Activated naive CD8-positive, alpha-beta T cell treated with anti-CD3 and anti-CD28 coated beads, Interleukin-2, amount 50 U/mL, for 24 hours (primary cell): ENCODE results near the gene TMEM92.
"Not testable (repeated sequence)": the region's sequence is repeated elsewhere in the genome, so short reads cannot be mapped to it uniquely, and the experiment has no call there.

Source experiments
- ATAC-seq: fragments of 150-1000 bp; cut with Tn5 transposase; one replicate; pipeline ENCODE4 v1.10.0; 2021
- DNase-seq: peaks from one replicate; pipeline ENCODE4 v3.0.0; 2021
- H3K27ac Mint-ChIP-seq: one replicate; pipeline ENCODE4 v1.8.0; 2021; ENCODE audit warnings: mild to moderate bottlenecking, mixed read lengths
- H3K27me3 Mint-ChIP-seq: one replicate; pipeline ENCODE4 v1.8.0; 2021; ENCODE audit warnings: mixed read lengths
- H3K36me3 Mint-ChIP-seq: one replicate; pipeline ENCODE4 v1.8.0; 2021; ENCODE audit warnings: low read depth, mixed read lengths
- H3K4me1 Mint-ChIP-seq: one replicate; pipeline ENCODE4 v1.8.0; 2021; ENCODE audit warnings: mixed read lengths
- H3K4me3 Mint-ChIP-seq: one replicate; pipeline ENCODE4 v1.8.0; 2021; ENCODE audit warnings: mild to moderate bottlenecking, moderate library complexity, mixed read lengths
- H3K9me3 Mint-ChIP-seq: one replicate; pipeline ENCODE4 v1.8.0; 2021; ENCODE audit warnings: mixed read lengths

Gene TMEM92

GRCh38 chr17:50316016-50316587, 41.8 kb downstream of the TMEM92 start:
- H3K27me3 Mint-ChIP-seq: peaks cover 17% of the 10 kb centered on the region
- H3K9me3 Mint-ChIP-seq: no peaks in the 10 kb centered on the region
- H3K27ac Mint-ChIP-seq: no peak overlapping the region
- DNase-seq (no peak), ATAC-seq (no peak)
- no peak overlapping the region for H3K4me3 Mint-ChIP-seq
- H3K4me1 Mint-ChIP-seq: peaks cover 7% of the 10 kb centered on the region
- no peaks in the 10 kb centered on the region for H3K36me3 Mint-ChIP-seq

DNA sequence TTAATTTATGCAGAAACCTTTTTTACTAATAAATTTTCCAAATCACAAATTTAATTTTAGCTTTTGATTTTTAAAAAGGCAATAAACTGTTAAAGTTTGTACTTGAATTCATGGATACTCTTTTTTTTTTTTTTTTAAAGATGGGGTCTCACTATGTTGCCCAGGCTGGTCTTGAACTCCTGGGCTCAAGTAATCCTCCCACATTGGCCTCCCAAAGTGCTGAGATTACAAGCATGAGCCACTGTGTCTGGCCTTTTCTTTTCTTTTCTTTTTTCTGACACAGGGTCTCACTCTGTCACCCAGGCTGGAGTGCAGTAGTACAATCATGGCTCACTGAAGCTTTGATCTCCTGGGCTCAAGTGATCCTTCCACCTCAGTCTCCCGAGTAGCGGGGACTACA, 42.4 kb downstream of the TMEM92 start:
- H3K9me3 Mint-ChIP-seq, H3K4me1 Mint-ChIP-seq, H3K4me3 Mint-ChIP-seq, ATAC-seq, DNase-seq, H3K36me3 Mint-ChIP-seq, H3K27ac Mint-ChIP-seq: not testable (repeated sequence)
- peaks cover 17% of the 10 kb centered on the region for H3K27me3 Mint-ChIP-seq

GRCh38 chr17:50317121-50317520, 42.9 kb downstream of the TMEM92 start:
- no peak overlapping the region for H3K27ac Mint-ChIP-seq
- H3K27me3 Mint-ChIP-seq: peaks cover 17% of the 10 kb centered on the region
- no peaks in the 10 kb centered on the region for H3K9me3 Mint-ChIP-seq
- H3K4me1 Mint-ChIP-seq: no peaks in the 10 kb centered on the region
- DNase-seq (no peak), ATAC-seq (no peak)
- no peak overlapping the region for H3K4me3 Mint-ChIP-seq
- H3K36me3 Mint-ChIP-seq: no peaks in the 10 kb centered on the region

DNA sequence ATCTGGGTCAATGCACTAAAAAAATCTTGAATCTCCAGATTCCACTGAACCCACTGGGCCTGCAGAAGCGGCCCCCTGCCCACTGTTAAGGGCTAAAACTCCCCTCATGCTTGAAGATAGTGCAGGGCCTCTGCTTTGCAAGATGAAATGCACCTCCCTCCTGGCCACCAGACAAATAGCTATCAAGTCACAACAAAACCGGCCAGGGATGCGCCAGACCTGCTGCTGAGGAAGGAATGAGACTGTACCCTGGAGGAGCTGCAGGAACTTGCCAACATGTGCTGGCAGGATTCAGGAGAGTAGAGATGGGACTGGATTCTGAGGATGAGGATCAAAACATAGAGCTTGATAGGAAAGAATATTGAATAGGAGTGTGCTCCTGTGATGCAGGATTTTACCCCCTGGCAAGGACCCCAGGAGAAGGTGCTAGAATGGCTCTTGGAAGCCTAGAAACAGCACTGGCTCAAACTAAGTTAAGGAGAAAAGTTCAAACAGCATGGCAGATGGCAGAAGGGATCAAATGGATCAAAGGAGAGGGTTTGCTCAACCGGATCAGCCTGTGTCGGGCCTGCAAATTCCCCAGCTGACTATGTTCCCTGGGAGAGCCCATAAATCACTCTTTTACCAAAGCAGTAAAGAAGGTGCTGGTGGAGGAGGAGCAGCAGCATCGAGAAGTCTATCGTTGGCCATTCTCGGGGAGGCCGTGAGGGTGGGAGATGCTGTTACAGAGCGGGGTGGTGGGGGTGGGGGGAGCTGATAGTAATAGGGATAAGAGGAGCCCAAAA, 44.4 kb downstream of the TMEM92 start:
- Mint-ChIP-seq H3K4me3 (no peak overlapping the region), H3K27me3 (peaks cover 6% of the 10 kb centered on the region), H3K4me1 (no peaks in the 10 kb centered on the region), H3K27ac (no peak overlapping the region), H3K9me3 (no peaks in the 10 kb centered on the region), H3K36me3 (no peaks in the 10 kb centered on the region)
- DNase-seq: no peak
- no peak for ATAC-seq

DNA sequence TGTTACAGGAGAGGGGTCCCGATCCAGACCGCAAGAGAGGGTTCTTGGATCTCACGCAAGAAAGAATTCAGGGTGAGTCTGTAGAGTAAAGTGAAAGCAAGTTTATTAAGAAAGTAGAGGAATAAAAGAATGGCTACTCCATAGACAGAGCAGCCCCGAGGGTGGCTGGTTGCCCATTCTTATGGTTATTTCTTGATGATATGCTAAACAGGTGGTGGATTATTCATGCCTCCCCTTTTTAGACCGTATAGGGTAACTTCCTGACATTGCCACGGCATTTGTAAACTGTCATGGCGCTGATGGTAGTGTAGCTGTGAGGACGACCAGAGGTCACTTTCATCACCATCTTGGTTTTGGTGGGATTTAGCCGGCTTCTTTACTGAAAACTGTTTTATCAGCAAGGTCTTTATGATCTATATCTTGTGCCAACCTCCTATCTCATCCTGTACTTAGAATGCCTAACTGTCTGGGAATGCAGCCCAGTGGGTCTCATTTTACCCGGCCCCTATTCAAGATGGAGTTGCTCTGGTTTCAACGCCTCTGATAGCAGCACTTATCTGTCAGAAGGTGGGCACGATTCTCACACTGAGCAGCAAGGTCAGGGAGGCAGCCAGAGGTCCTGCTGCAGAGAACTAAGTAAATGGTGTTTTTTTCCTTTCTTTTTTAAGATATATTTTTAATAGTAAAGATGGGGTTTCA, 45.2 kb downstream of the TMEM92 start:
- no peak for ATAC-seq
- H3K9me3 Mint-ChIP-seq: no peaks in the 10 kb centered on the region
- DNase-seq: no peak
- no peaks in the 10 kb centered on the region for H3K4me1 Mint-ChIP-seq
- H3K27me3 Mint-ChIP-seq: peaks cover 3% of the 10 kb centered on the region
- no peak overlapping the region for H3K4me3 Mint-ChIP-seq
- no peak overlapping the region for H3K27ac Mint-ChIP-seq
- no peaks in the 10 kb centered on the region for H3K36me3 Mint-ChIP-seq

DNA sequence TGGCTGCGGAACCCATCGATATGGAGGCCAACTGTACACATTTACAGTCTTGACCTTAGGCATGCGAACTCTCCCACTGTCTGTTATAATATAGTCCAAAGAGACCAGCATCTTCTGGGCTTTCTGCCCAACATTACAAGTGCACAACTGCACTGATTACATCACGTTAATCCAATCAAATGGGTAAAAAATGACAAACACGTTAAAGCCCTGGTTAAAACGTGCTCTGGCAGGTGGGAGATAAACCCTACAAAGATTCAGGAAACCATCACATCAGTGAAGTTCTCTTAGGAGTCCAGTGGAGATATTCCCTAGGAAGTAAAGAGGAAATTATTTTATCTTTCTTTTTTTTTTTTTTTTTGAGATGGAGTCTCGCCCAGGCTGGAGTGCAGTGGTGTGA, 48.0 kb downstream of the TMEM92 start:
- no peak for DNase-seq
- H3K4me3 Mint-ChIP-seq: no peak overlapping the region
- H3K36me3 Mint-ChIP-seq: no peaks in the 10 kb centered on the region
- H3K4me1 Mint-ChIP-seq: peaks cover 4% of the 10 kb centered on the region
- ATAC-seq: no peak
- no peak overlapping the region for H3K27ac Mint-ChIP-seq
- no peaks in the 10 kb centered on the region for H3K27me3 Mint-ChIP-seq
- H3K9me3 Mint-ChIP-seq: no peaks in the 10 kb centered on the region

DNA sequence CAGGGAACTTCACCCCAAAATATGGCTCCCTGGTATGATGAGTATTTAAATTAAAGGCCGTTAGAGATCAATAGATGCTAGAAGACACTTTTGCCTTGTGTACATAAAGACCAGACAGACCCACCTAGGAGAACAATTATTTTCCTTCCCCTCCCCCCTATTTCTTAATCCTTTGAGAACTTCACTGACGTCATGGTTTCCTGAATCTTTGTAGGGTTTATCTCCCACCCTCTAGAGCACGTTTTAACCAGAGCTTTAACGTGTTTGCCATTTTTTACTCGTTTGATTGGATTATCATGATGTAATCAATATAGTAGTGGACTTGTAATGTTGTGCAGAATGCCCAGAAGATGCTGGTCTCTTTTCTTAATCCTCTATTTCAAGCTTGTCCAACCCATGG, 48.8 kb downstream of the TMEM92 start:
- no peaks in the 10 kb centered on the region for H3K27me3 Mint-ChIP-seq
- H3K4me3 Mint-ChIP-seq: no peak overlapping the region
- ATAC-seq: no peak
- no peak for DNase-seq
- no peaks in the 10 kb centered on the region for H3K9me3 Mint-ChIP-seq
- no peak overlapping the region for H3K27ac Mint-ChIP-seq
- H3K4me1 Mint-ChIP-seq: peaks cover 4% of the 10 kb centered on the region
- no peaks in the 10 kb centered on the region for H3K36me3 Mint-ChIP-seq

- H3K4me1 Mint-ChIP-seq: peaks cover 4% of the 10 kb centered on the region
- H3K27ac Mint-ChIP-seq: no peak overlapping the region
Measured at GRCh38 chr17:50325906-50326305, 51.6 kb downstream of the TMEM92 start.

DNA sequence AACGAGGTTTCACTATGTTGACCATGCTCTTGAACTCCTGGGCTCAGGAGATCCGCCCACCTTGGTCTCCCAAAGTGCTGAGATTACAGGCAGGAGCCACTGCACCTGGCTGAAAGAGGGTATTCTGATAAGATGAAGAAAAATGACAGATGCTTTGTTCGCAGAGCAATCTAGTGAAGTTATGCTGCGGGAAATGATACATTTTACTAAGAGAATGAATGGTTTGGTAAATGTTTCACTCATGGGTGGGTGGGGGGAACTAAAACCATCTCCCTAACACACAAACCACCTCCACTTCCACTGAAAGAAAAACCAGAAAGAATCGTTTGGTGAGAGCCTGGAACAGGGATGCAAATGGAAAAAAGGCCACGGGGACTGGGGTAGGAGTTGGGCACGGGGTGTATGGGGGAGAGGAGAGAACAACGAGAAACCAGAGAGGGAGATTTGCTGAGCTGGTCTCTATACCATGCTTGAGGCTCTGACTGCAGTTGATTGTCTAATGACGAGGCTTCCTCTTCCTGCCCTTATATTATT, 52.6 kb downstream of the TMEM92 start:
- no peaks in the 10 kb centered on the region for H3K36me3 Mint-ChIP-seq
- peaks cover 6% of the 10 kb centered on the region for H3K4me1 Mint-ChIP-seq
- H3K27ac Mint-ChIP-seq: no peak overlapping the region
- H3K27me3 Mint-ChIP-seq: peaks cover 3% of the 10 kb centered on the region
- H3K9me3 Mint-ChIP-seq: no peaks in the 10 kb centered on the region
- DNase-seq: no peak
- ATAC-seq: no peak
- no peak overlapping the region for H3K4me3 Mint-ChIP-seq

More at GRCh38 chr17:50325906-50326305, 51.6 kb downstream of the TMEM92 start:
- no peak overlapping the region for H3K4me3 Mint-ChIP-seq
- ATAC-seq (no peak), DNase-seq (no peak)
- peaks cover 3% of the 10 kb centered on the region for H3K27me3 Mint-ChIP-seq
- H3K9me3 Mint-ChIP-seq: no peaks in the 10 kb centered on the region
- no peaks in the 10 kb centered on the region for H3K36me3 Mint-ChIP-seq

- Mint-ChIP-seq H3K27ac (no peak overlapping the region), H3K4me3 (no peak overlapping the region), H3K27me3 (peaks cover 5% of the 10 kb centered on the region), H3K4me1 (peaks cover 9% of the 10 kb centered on the region), H3K36me3 (no peaks in the 10 kb centered on the region), H3K9me3 (no peaks in the 10 kb centered on the region)
- ATAC-seq: no peak
- DNase-seq: no peak
Measured at GRCh38 chr17:50328363-50329325, 54.4 kb downstream of the TMEM92 start.

DNA sequence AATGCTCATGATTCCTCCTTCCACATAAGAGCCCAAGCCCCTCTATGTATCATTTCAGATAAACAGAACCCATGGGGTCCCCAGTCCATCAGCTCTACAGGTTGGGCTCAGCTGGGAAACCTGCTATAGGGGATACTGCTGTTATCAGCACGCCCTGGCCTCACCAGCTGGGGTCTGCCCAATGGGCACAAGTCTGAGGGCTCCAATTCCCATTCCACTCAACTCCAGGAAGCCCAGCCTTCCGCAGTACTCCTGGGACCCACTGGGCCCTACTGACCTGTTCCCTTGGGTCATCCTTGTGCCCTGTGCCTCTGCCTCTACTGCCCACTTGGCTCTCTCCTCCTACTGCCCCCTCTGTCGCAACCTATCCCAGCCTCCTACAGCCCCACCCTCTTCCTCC, 55.5 kb downstream of the TMEM92 start:
- DNase-seq (no peak), ATAC-seq (no peak)
- Mint-ChIP-seq H3K9me3 (no peaks in the 10 kb centered on the region), H3K27ac (no peak overlapping the region), H3K4me3 (no peak overlapping the region), H3K4me1 (peaks cover 11% of the 10 kb centered on the region), H3K27me3 (peaks cover 8% of the 10 kb centered on the region), H3K36me3 (no peaks in the 10 kb centered on the region)

DNA sequence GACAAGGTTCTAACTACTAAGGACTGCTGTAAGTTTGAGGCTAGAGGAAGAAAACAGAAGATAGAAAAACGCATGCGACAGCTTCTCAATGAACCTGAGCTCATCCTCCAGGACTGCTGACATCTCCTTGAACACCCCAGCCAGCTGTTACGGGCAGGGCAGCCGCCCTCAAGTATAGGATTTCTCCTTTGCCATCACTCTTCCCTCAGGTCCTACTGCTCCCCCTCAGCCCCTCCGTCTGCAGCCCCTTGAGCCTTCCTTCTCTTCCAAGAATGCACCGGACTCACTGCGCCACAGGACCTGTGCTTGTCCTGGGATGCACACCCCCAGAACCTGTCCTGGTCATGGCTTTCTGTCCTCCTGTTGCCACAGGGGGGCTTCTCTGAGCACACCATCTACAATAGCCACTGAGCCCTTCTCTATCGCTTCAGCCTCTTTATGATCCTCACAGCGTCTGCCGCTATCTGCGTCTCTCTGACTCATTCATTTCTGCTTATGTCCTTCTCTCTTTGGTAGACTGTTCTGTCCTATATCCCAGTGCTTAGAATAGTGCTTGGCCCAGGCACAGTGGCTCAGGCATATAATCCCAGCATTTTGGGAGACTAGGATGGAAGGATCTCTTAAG, 56.0 kb downstream of the TMEM92 start:
- Mint-ChIP-seq H3K9me3 (no peaks in the 10 kb centered on the region), H3K27ac (no peak overlapping the region), H3K4me1 (peaks cover 11% of the 10 kb centered on the region), H3K4me3 (no peak overlapping the region), H3K36me3 (no peaks in the 10 kb centered on the region), H3K27me3 (peaks cover 8% of the 10 kb centered on the region)
- ATAC-seq (no peak), DNase-seq (no peak)
